Erythroblast (primary cell): ENCODE measurements around the gene KIAA1958.

ENCODE experiments used
- GATA1 ChIP-seq: IDR thresholded peaks from 2 replicates; pipeline ENCODE4 v1.6.1; 2011; ENCODE audit warnings: low read depth, mild to moderate bottlenecking, control low read depth, low read length, moderate library complexity
- POLR2A ChIP-seq: IDR thresholded peaks from 2 replicates; pipeline ENCODE4 v1.6.1; 2011; ENCODE audit warnings: mild to moderate bottlenecking, low read length

DNA sequence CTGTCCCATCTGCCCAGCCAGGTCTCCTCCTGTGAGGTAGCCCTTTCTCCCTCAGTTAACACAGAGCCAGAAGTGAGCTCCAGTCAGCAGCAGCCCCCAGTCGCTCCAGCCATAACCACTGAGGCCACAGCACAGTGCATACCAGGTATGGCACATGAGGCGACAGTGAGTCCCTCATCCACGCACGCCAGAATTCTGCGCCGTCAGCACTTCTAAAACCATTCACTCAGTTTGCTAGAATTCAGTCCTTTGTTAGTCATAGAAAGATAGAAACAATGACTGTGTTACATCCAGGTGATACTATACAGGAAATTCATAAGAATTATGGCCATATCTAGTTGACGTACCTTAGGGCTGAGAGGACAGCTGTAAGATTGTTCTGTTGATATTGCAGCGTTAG lies 88.5 kb downstream of the KIAA1958 start:
- TF ChIP-seq POLR2A, result no peak
- TF ChIP-seq GATA1, result no peak
